Endothelial cell of umbilical vein (primary cell): Measurements from ENCODE around the gene SETD2. TPM values are rescaled to one million over a fixed set of nuclear protein-coding genes. Genes with fewer than 3 reads are reported as not detected.
A peak's percentile ranks its signal among the peaks of the same experiment; 100 is the strongest.
"Not testable (repeated sequence)": the region's sequence is repeated elsewhere in the genome, so short reads cannot be mapped to it uniquely, and the experiment has no call there.

Experiments used
- BruUV-seq: library from RNA; stranded (reverse); fragments of 400-500 nt; replicated peaks from 2 replicates; lab custom pipeline; 2021; lab: Mats Ljungman, UMichigan
- CTCF ChIA-PET: fragments of 300-600, 350-600 bp; sonication (Branson Sonifier 250); formaldehyde crosslinking; loops from one replicate; lab custom pipeline; 2021; ENCODE audit warnings: antibody characterized with exemption, inconsistent platforms; lab: Charles Lee
- POLR2A ChIA-PET: fragments of 300-600, 350-600 bp; sonication (Branson Sonifier 250); formaldehyde crosslinking; loops from one replicate; lab custom pipeline; 2021; ENCODE audit warnings: antibody characterized with exemption, inconsistent platforms; lab: Charles Lee
- DNase-seq: peaks from one replicate; pipeline ENCODE4 v3.0.0-alpha.2; 2011; ENCODE audit warnings: low read depth, low spot score
- FAIRE-seq: peaks from 2 replicates; lab custom pipeline; 2011; peaks lifted over from hg19 to GRCh38; lab: Jason Lieb, UNC
- H2AFZ ChIP-seq: 2 replicates; pipeline ENCODE4 v1.6.0; 2012; ENCODE audit warnings: low read depth, low read length, control low read depth, inconsistent platforms
- H3K27ac ChIP-seq: 2 replicates; pipeline ENCODE4 v1.5.1; 2011; ENCODE audit warnings: low read depth, mild to moderate bottlenecking, control low read depth, low read length, moderate library complexity; ENCODE audit not compliant: insufficient read depth
- H3K27me3 ChIP-seq, 2 experiments: 2 replicates each; pipeline versions ENCODE4 v1.6.0 to v1.6.1; 2011; ENCODE audit warnings: low read length in 2 of 2, mixed read lengths in 1 of 2; ENCODE audit not compliant: control insufficient read depth in 2 of 2, insufficient read depth in 2 of 2
- H3K36me3 ChIP-seq, 2 experiments: 2 replicates in 1 of 2; 3 replicates in 1 of 2; pipeline ENCODE4 v1.5.1; 2011; ENCODE audit warnings: low read length in 2 of 2, mild to moderate bottlenecking in 1 of 2, moderate library complexity in 1 of 2; ENCODE audit not compliant: control insufficient read depth in 2 of 2, insufficient read depth in 2 of 2; ENCODE audit errors: extremely low read depth in 1 of 2
- H3K4me1 ChIP-seq: 3 replicates; pipeline ENCODE4 v1.5.1; 2011; ENCODE audit warnings: mild to moderate bottlenecking, low read length; ENCODE audit not compliant: control insufficient read depth, insufficient read depth; ENCODE audit errors: extremely low read depth
- H3K4me2 ChIP-seq: 2 replicates; pipeline ENCODE4 v1.6.1; 2011; ENCODE audit warnings: low read length, control low read depth, mixed read lengths; ENCODE audit not compliant: insufficient read depth
- H3K4me3 ChIP-seq, 3 experiments: fragments of 200-600 bp in 1 of 3; sonication (generic), shearing (Covaris generic) in 1 of 3; replicated peaks in 1 of 3; 2 replicates each; pipeline ENCODE4 v1.5.1; 2011 to 2016; ENCODE audit warnings: control low read depth in 3 of 3, low read length in 3 of 3, mild to moderate bottlenecking in 2 of 3, inconsistent platforms in 1 of 3, low read depth in 1 of 3, moderate library complexity in 1 of 3; ENCODE audit not compliant: insufficient read depth in 1 of 3
- H3K79me2 ChIP-seq: 2 replicates; pipeline ENCODE4 v1.6.0; 2012; ENCODE audit warnings: low read length, inconsistent platforms; ENCODE audit not compliant: control insufficient read depth, insufficient read depth
- H3K9ac ChIP-seq: replicated peaks from 2 replicates; pipeline ENCODE3; 2011; ENCODE audit warnings: low read length, control low read depth; ENCODE audit not compliant: insufficient read depth; ENCODE audit errors: extremely low read depth
- H3K9me1 ChIP-seq: replicated peaks from 3 replicates; pipeline ENCODE4 v1.6.0; 2011; ENCODE audit warnings: mild to moderate bottlenecking, low read length; ENCODE audit not compliant: control insufficient read depth, insufficient read depth; ENCODE audit errors: extremely low read depth
- H3K9me3 ChIP-seq: replicated peaks from 2 replicates; pipeline ENCODE4 v1.5.1; 2012; ENCODE audit warnings: low read length, inconsistent platforms; ENCODE audit not compliant: control insufficient read depth, insufficient read depth
- H4K20me1 ChIP-seq: replicated peaks from 2 replicates; pipeline ENCODE3; 2011; ENCODE audit warnings: mild to moderate bottlenecking, low read length; ENCODE audit not compliant: control insufficient read depth, insufficient read depth; ENCODE audit errors: extremely low read depth
- CTCF ChIP-seq, 2 donors: IDR thresholded peaks; 1 replicate in 1 of 2; 2 replicates in 1 of 2; pipeline ENCODE4 v1.5.1; 2011; ENCODE audit warnings: low read length in 2 of 2, mild to moderate bottlenecking in 2 of 2, moderate library complexity in 2 of 2, control low read depth in 1 of 2, inconsistent platforms in 1 of 2, low read depth in 1 of 2; ENCODE audit not compliant: insufficient read depth in 1 of 2; ENCODE audit errors: extremely low read depth in 1 of 2
- EZH2 ChIP-seq: IDR thresholded peaks from 2 replicates; pipeline ENCODE4 v1.6.1; 2012; ENCODE audit warnings: borderline replicate concordance, low read depth, mild to moderate bottlenecking, moderate library complexity, low read length, inconsistent platforms; ENCODE audit not compliant: severe bottlenecking
- FOS ChIP-seq: IDR thresholded peaks from 2 replicates; pipeline ENCODE4 v1.6.1; 2011; ENCODE audit warnings: mild to moderate bottlenecking, low read length, moderate library complexity, borderline replicate concordance; ENCODE audit not compliant: insufficient read depth
- GATA2 ChIP-seq: IDR thresholded peaks from 2 replicates; pipeline ENCODE4 v1.7.0; 2011; ENCODE audit warnings: low read depth, mild to moderate bottlenecking, moderate library complexity, mixed read lengths, low read length; ENCODE audit not compliant: insufficient read length, insufficient read depth
- JUN ChIP-seq: IDR thresholded peaks from 2 replicates; pipeline ENCODE4 v1.6.1; 2011; ENCODE audit warnings: borderline replicate concordance, low read depth; ENCODE audit not compliant: insufficient read length, insufficient read depth
- MAX ChIP-seq: IDR thresholded peaks from 2 replicates; pipeline ENCODE4 v1.6.1; 2011; ENCODE audit not compliant: insufficient read depth, insufficient read length
- MYC ChIP-seq: IDR thresholded peaks from one replicate; pipeline ENCODE4 v1.6.1; 2011; ENCODE audit warnings: mild to moderate bottlenecking, low read depth, low read length
- POLR2A ChIP-seq: IDR thresholded peaks from 2 replicates; pipeline ENCODE4 v1.6.1; 2012; ENCODE audit warnings: low read depth, mild to moderate bottlenecking, control low read depth, low read length
- POLR2AphosphoS5 ChIP-seq: IDR thresholded peaks from 2 replicates; pipeline ENCODE4 v1.6.1; 2012; ENCODE audit warnings: low read depth, mild to moderate bottlenecking, control low read depth, low read length, moderate library complexity; ENCODE audit not compliant: insufficient read depth
- dilution Hi-C: fragments of 300-500 bp; cut with MboI; formaldehyde crosslinking; loops from one replicate; pipeline ENCODE4 v1.15.0; 2019; ENCODE audit warnings: low sequenced_read_pairs; ENCODE audit not compliant: extremely low pct_ligation_motif_present
- intact Hi-C: fragments of 100-400 bp; cut with micrococcal nuclease; formaldehyde crosslinking; loops from one replicate; pipeline ENCODE4 v1.10.0; 2022
- polyA plus RNA-seq, 4 experiments: library from polyadenylated mRNA; depleted of rRNA in 3 of 4; stranded (reverse) in 3 of 4; unstranded in 1 of 4; fragments of >200 nt; gene quantifications; 2 replicates each; pipeline versions ENCODE4 v1.2.1 to v1.2.3, GENCODE V29; 2011 to 2012; ENCODE audit warnings: missing spikeins in 1 of 4
- total RNA-seq: library from RNA; stranded (reverse); gene quantifications from 2 replicates; pipeline ENCODE4 v1.2.3, GENCODE V29; 2021

Gene SETD2
- total and polyA plus RNA-seq, 2 donors (not counting 3 experiments of a cell fraction or from before 2014, with no cell fraction given) = 13.7 to 41.4 TPM

GRCh38 chr3:47031041-47031440, 132.9 kb downstream of the SETD2 start:
- DNase-seq, H3K79me2 ChIP-seq, H2AFZ ChIP-seq, H3K4me3 ChIP-seq, H3K4me2 ChIP-seq, H3K27ac ChIP-seq, H3K9ac ChIP-seq, H3K9me3 ChIP-seq, H3K4me1 ChIP-seq, H4K20me1 ChIP-seq, H3K27me3 ChIP-seq, intact Hi-C loops, BruUV-seq, dilution Hi-C loops, H3K36me3 ChIP-seq, POLR2A ChIA-PET, H3K9me1 ChIP-seq: not testable (repeated sequence)
- peak; percentile 57 for FAIRE-seq
- CTCF ChIA-PET = interaction anchor here (1.2 to 4.6 kb wide), 3 partner anchors 11 to 293 kb away, joined by 3 to 21 read pairs (median 5); no protein-coding TSS in a partner anchor

GRCh38 chr3:47028667-47029066, 135.2 kb downstream of the SETD2 start:
- dilution Hi-C loops = no loop called here
- no peak for TF ChIP-seq FOS
- TF ChIP-seq EZH2 = no peak
- TF ChIP-seq POLR2AphosphoS5 = no peak
- TF ChIP-seq MAX = no peak
- no peak for TF ChIP-seq GATA2
- no peak for TF ChIP-seq JUN
- no peak for TF ChIP-seq CTCF (IDR thresholded peaks at IDR 0.05; ENCODE audit: extremely low read depth in 1 of 2, insufficient read depth in 1 of 2, low read depth in 1 of 2, low read length in 2 of 2)
- TF ChIP-seq POLR2A = no peak
- TF ChIP-seq MYC = no peak

More at GRCh38 chr3:47028667-47029066, 135.2 kb downstream of the SETD2 start:
- no peak for DNase-seq
- H3K79me2 ChIP-seq = peaks cover 9% of the 10 kb centered on the region
- no peak overlapping the region for H2AFZ ChIP-seq
- H3K27me3 ChIP-seq = no peaks in the 10 kb centered on the region
- no peak overlapping the region for H3K9ac ChIP-seq
- H3K4me3 ChIP-seq = no peak overlapping the region
- POLR2A ChIA-PET = no interaction called here
- H3K36me3 ChIP-seq = peaks cover 0 to 2% of the 10 kb centered on the region in 2 experiments
- BruUV-seq = no TSS peak
- H3K4me2 ChIP-seq = no peak overlapping the region
- H3K9me1 ChIP-seq = no peaks in the 10 kb centered on the region
- H3K4me1 ChIP-seq = no peaks in the 10 kb centered on the region
- no peaks in the 10 kb centered on the region for H4K20me1 ChIP-seq
- FAIRE-seq = no peak
- H3K27ac ChIP-seq = no peak overlapping the region
- CTCF ChIA-PET = interaction anchor here (0.5 to 4.6 kb wide), 5 partner anchors 14 to 286 kb away, joined by 3 to 21 read pairs (median 3); no protein-coding TSS in a partner anchor
- intact Hi-C loops = no loop called here
- no peaks in the 10 kb centered on the region for H3K9me3 ChIP-seq
